HG02763 (cell line): ENCODE measurements around the gene GEMIN4.
"Not testable (repeated sequence)": the region's sequence is repeated elsewhere in the genome, so short reads cannot be mapped to it uniquely, and the experiment has no call there.

Experiments
- ATAC-seq: cut with Tn5 transposase; IDR thresholded peaks from one replicate; pipeline ENCODE4 v1.9.1; 2021; ENCODE audit warnings: mild to moderate bottlenecking, moderate library complexity; ENCODE audit not compliant: unreplicated experiment

The GEMIN4 gene

GRCh38 chr17:752002-752619 is at the start of gene GEMIN4:
TSS of gene GEMIN4 (minus strand) at chr17:752264. CDS start at chr17:752142, 122 bp downstream.
- ATAC-seq: peak; percentile 84

GRCh38 chr17:801660-802059 is 49.6 kb upstream of the GEMIN4 start:
- no peak for ATAC-seq

GRCh38 chr17:800446-801242 is 48.6 kb upstream of the GEMIN4 start:
- no peak for ATAC-seq

GRCh38 chr17:799261-799660 is 47.2 kb upstream of the GEMIN4 start:
- ATAC-seq: no peak

GRCh38 chr17:798246-798645 is 46.2 kb upstream of the GEMIN4 start:
- no peak for ATAC-seq

GRCh38 chr17:797236-797840 is 45.3 kb upstream of the GEMIN4 start:
- ATAC-seq: no peak

GRCh38 chr17:796609-797008 is 44.5 kb upstream of the GEMIN4 start:
- no peak for ATAC-seq

GRCh38 chr17:795721-796120 is 43.7 kb upstream of the GEMIN4 start:
- ATAC-seq: no peak

- no peak for ATAC-seq
These were observed 43.2 kb upstream of the GEMIN4 start for GRCh38 chr17:795276-795675.

GRCh38 chr17:794876-795275 is 42.8 kb upstream of the GEMIN4 start:
- no peak for ATAC-seq

- no peak for ATAC-seq
These were observed 40.2 kb upstream of the GEMIN4 start for GRCh38 chr17:792277-792676.

- ATAC-seq: no peak
These were observed 39.8 kb upstream of the GEMIN4 start for GRCh38 chr17:791829-792228.

- ATAC-seq: not testable (repeated sequence)
These were observed 38.8 kb upstream of the GEMIN4 start for GRCh38 chr17:790874-791247.

GRCh38 chr17:789931-790873 is 38.1 kb upstream of the GEMIN4 start:
- ATAC-seq: not testable (repeated sequence)

GRCh38 chr17:789160-789840 is 37.2 kb upstream of the GEMIN4 start:
- no peak for ATAC-seq

GRCh38 chr17:788551-788950 is 36.5 kb upstream of the GEMIN4 start:
- no peak for ATAC-seq

GRCh38 chr17:787641-788221 is 35.7 kb upstream of the GEMIN4 start:
- ATAC-seq: no peak

GRCh38 chr17:785901-786300 is 33.8 kb upstream of the GEMIN4 start:
- not testable (repeated sequence) for ATAC-seq

GRCh38 chr17:784143-784542 is 32.1 kb upstream of the GEMIN4 start:
- ATAC-seq: no peak
